A673 (cell line): ENCODE data around the gene UBFD1. TPM values are rescaled to one million over a fixed set of nuclear protein-coding genes. Genes with fewer than 3 reads are reported as not detected.
A peak's percentile ranks its signal among the peaks of the same experiment; 100 is the strongest.

Experiments used
- BruUV-seq: library from RNA; stranded (reverse); fragments of 400-500 nt; replicated peaks from 2 replicates; lab custom pipeline; 2021; lab: Mats Ljungman, UMichigan
- CTCF ChIA-PET: fragments of 300-600 bp; sonication (Branson Sonifier 250); formaldehyde crosslinking; loops from one replicate; lab custom pipeline; 2022; ENCODE audit warnings: antibody characterized with exemption; lab: Charles Lee
- POLR2A ChIA-PET: fragments of 300-600 bp; sonication (Branson Sonifier 250); formaldehyde crosslinking; loops from one replicate; lab custom pipeline; 2022; ENCODE audit warnings: antibody characterized with exemption; ENCODE audit not compliant: low non-redundant PET; lab: Charles Lee
- DNase-seq: peaks from one replicate; pipeline ENCODE4 v3.0.0-alpha.2; 2015; ENCODE audit warnings: low spot score
- H3K27ac ChIP-seq: fragments of 200-600 bp; sonication (generic); 2 replicates; pipeline ENCODE4 v1.5.1; 2016; ENCODE audit warnings: mixed run types, low read depth, mild to moderate bottlenecking, mixed read lengths, antibody characterized with exemption, low read length; ENCODE audit not compliant: poor library complexity, severe bottlenecking
- H3K27me3 ChIP-seq: fragments of 200-600 bp; sonication (generic); replicated peaks from 2 replicates; pipeline ENCODE4 v1.6.1; 2017; ENCODE audit warnings: mixed run types, low read depth, mild to moderate bottlenecking, mixed read lengths, antibody characterized with exemption, low read length; ENCODE audit not compliant: insufficient read depth, poor library complexity
- H3K36me3 ChIP-seq: fragments of 200-600 bp; sonication (generic); 2 replicates; pipeline ENCODE4 v1.6.1; 2016; ENCODE audit warnings: mixed run types, mild to moderate bottlenecking, mixed read lengths, antibody characterized with exemption, low read length; ENCODE audit not compliant: insufficient read depth, poor library complexity, severe bottlenecking
- H3K4me1 ChIP-seq: fragments of 200-600 bp; sonication (generic); 2 replicates; pipeline ENCODE4 v1.6.1; 2017; ENCODE audit warnings: mixed run types, mild to moderate bottlenecking, mixed read lengths, antibody characterized with exemption, low read length; ENCODE audit not compliant: insufficient read depth, poor library complexity, severe bottlenecking
- H3K4me3 ChIP-seq: fragments of 200-600 bp; sonication (generic); 2 replicates; pipeline ENCODE4 v1.5.1; 2016; ENCODE audit warnings: low read depth, mixed run types, mild to moderate bottlenecking, mixed read lengths, low read length; ENCODE audit not compliant: poor library complexity, severe bottlenecking
- H3K9me3 ChIP-seq: fragments of 200-600 bp; sonication (generic); 2 replicates; pipeline ENCODE4 v1.6.1; 2016; ENCODE audit warnings: mixed run types, low read depth, mild to moderate bottlenecking, mixed read lengths, antibody characterized with exemption, low read length; ENCODE audit not compliant: poor library complexity, severe bottlenecking
- EZH2 ChIP-seq: fragments of 200-600 bp; sonication (generic); IDR thresholded peaks from 2 replicates; pipeline ENCODE4 v1.6.1; 2017; ENCODE audit warnings: borderline replicate concordance, low read depth, mild to moderate bottlenecking, mixed read lengths, antibody characterized with exemption, low read length; ENCODE audit not compliant: poor library complexity, severe bottlenecking
- intact Hi-C: fragments of 100-400 bp; cut with micrococcal nuclease; formaldehyde crosslinking; loops from one replicate; pipeline ENCODE4 v1.10.0; 2022; ENCODE audit not compliant: unreplicated experiment
- total RNA-seq: library from RNA; stranded (reverse); gene quantifications from 2 replicates; pipeline ENCODE4 v1.2.3, GENCODE V29; 2021
- TF ChIP-seq, protein P1 (sequence below): fragments of 300-800, 200-600 bp; sonication (generic); conservative IDR thresholded peaks from 2 replicates; pipeline ENCODE4 v1.5.1; 2017; ENCODE audit warnings: low read depth, mild to moderate bottlenecking, antibody characterized with exemption, low read length, moderate library complexity, mixed read lengths

Gene UBFD1
- total RNA-seq, 1 experiment from 2014 or later = 121 TPM

DNA sequence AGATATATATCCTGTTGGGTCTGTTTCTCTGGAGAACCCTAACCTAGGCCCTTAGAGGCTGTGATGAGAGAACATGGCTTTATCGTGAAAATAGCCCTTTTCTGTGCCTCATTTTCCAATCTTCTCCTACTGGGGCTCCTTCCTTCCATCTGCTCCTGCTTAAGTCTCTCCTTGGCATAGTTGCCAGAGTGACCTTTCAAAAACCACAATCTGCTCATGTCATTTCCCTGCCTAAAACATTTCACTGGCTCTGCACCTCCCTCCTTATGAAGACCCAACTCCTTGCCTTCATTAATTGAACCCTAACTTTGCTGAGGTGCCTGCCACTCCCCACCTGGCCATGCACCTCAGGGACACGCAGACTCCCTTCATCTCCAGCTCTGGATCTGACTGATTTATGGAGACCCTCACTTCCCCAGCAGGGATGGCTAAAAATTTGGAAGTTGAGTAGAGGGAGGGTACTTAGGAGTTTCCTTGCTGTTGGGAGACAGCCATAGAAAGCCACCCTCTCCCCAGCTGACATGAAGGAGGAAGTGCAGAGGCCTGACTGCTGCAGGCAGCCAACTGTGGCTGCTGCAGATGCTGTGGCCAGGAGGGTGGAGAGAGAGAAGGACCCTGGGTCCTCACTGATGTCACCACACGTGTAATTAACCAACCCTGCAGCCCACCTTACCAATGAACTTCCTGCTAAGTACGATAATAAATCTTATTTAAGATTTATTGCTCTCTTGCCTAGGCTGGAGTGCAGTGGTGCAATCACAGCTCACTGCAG lies 41.0 kb upstream of the UBFD1 start:
- ChIA-PET POLR2A (no interaction called here), CTCF (no interaction called here)
- Histone ChIP-seq H3K36me3 (peaks cover 11% of the 10 kb centered on the region), H3K9me3 (no peaks in the 10 kb centered on the region), H3K4me3 (no peak overlapping the region), H3K27me3 (no peaks in the 10 kb centered on the region), H3K27ac (no peak overlapping the region), H3K4me1 (no peaks in the 10 kb centered on the region)
- no TSS peak for BruUV-seq
- DNase-seq = no peak
- intact Hi-C loops = no loop called here
- TF ChIP-seq EZH2 = no peak
- TF ChIP-seq, protein P1, sequence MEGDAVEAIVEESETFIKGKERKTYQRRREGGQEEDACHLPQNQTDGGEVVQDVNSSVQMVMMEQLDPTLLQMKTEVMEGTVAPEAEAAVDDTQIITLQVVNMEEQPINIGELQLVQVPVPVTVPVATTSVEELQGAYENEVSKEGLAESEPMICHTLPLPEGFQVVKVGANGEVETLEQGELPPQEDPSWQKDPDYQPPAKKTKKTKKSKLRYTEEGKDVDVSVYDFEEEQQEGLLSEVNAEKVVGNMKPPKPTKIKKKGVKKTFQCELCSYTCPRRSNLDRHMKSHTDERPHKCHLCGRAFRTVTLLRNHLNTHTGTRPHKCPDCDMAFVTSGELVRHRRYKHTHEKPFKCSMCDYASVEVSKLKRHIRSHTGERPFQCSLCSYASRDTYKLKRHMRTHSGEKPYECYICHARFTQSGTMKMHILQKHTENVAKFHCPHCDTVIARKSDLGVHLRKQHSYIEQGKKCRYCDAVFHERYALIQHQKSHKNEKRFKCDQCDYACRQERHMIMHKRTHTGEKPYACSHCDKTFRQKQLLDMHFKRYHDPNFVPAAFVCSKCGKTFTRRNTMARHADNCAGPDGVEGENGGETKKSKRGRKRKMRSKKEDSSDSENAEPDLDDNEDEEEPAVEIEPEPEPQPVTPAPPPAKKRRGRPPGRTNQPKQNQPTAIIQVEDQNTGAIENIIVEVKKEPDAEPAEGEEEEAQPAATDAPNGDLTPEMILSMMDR = no peak

DNA sequence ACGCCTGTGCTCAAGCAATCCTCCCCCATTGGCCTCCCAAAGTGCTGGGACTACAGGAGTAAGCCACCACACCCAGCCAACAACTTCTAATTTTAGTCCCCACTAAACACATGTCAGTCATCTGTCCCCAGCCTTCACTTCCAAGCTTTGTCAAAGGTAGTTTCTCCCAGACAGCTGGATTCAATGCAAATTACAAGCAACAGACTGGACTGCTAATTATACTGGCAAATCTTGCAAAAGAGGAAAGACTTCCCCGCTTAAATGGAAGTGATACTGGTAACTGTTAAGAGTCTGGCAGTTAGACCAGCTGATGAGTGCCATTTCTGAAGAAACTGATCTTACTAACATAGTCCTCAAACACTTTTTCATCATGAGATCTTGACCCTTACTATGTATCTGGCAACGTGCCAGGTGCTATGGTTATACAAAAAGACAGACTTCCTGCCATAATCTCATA lies 39.1 kb upstream of the UBFD1 start:
- BruUV-seq = no TSS peak
- Histone ChIP-seq H3K9me3 (no peaks in the 10 kb centered on the region), H3K4me1 (no peaks in the 10 kb centered on the region), H3K27me3 (no peaks in the 10 kb centered on the region), H3K4me3 (no peak overlapping the region), H3K27ac (no peak overlapping the region), H3K36me3 (peaks cover 29% of the 10 kb centered on the region)
- ChIA-PET POLR2A (no interaction called here), CTCF (no interaction called here)
- intact Hi-C loops = no loop called here
- TF ChIP-seq, protein P1 = no peak
- no peak for TF ChIP-seq EZH2
- DNase-seq = no peak

DNA sequence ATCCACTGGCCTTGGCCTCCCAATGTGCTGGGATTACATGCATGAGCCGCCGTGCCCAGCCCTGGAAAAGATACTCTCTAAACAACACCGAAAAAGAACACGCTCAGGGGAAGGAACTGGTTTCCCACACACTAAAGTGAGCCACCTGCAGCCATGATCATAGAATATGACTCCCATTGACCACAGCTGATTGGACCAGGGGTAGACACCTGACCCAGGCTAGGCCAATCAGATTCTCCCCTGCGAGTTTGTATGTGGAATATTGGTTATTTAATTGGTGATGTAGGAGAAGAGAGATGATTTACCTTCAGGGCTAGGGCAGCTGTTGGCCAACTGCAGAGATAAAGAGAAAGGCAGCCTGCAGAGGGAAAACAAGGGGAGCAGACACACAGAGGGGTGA lies 38.2 kb upstream of the UBFD1 start:
- H3K27ac ChIP-seq = no peak overlapping the region
- H3K36me3 ChIP-seq = peaks cover 35% of the 10 kb centered on the region
- intact Hi-C loops = no loop called here
- BruUV-seq = no TSS peak
- no peak overlapping the region for H3K4me3 ChIP-seq
- no peaks in the 10 kb centered on the region for H3K27me3 ChIP-seq
- ChIA-PET CTCF (no interaction called here), POLR2A (no interaction called here)
- H3K9me3 ChIP-seq = no peaks in the 10 kb centered on the region
- H3K4me1 ChIP-seq = no peaks in the 10 kb centered on the region
- peak; percentile 14 for DNase-seq
- TF ChIP-seq EZH2 = no peak
- TF ChIP-seq, protein P1 = no peak
